SK-N-SH (cell line): Measurements from ENCODE around the gene C14orf93. TPM values are rescaled to one million over a fixed set of nuclear protein-coding genes. Genes with fewer than 3 reads are reported as not detected.

Experiments
- CTCF ChIA-PET: fragments of 300-600, 350-600 bp; formaldehyde crosslinking; extraction: SDS; loops from one replicate; lab custom pipeline; 2021; lab: Yijun Ruan, JAX
- POLR2A ChIA-PET: fragments of 350-600 bp; sonication (Branson Sonifier 250); formaldehyde crosslinking; extraction: SDS; loops from one replicate; lab custom pipeline; 2020; ENCODE audit warnings: antibody characterized with exemption, inconsistent platforms; lab: Yijun Ruan, JAX
- DNase-seq: peaks from one replicate; pipeline ENCODE4 v3.0.0; 2012
- H2AFZ ChIP-seq: fragments of 200-600 bp; sonication (generic); 2 replicates; pipeline ENCODE4 v1.8.1; 2016; ENCODE audit warnings: antibody characterized with exemption, mild to moderate bottlenecking, low read depth
- H3F3A ChIP-seq: fragments of 200-600 bp; sonication (generic); replicated peaks from 2 replicates; pipeline ENCODE3; 2016; ENCODE audit warnings: antibody characterized with exemption, mild to moderate bottlenecking; ENCODE audit not compliant: insufficient read depth
- H3K27ac ChIP-seq, 2 experiments: fragments of 200-500 bp in 1 of 2; fragments of 200-600 bp in 1 of 2; sonication (Bioruptor generic) in 1 of 2; sonication (generic), shearing (Covaris generic) in 1 of 2; 2 replicates each; pipeline versions ENCODE4 v1.5.1 to v1.6.1; 2014 to 2016; ENCODE audit warnings: low read depth in 2 of 2, inconsistent platforms in 1 of 2, low read length in 1 of 2, mild to moderate bottlenecking in 1 of 2, mixed read lengths in 1 of 2
- H3K27me3 ChIP-seq: fragments of 200-600 bp; sonication (generic), shearing (Covaris generic); 2 replicates; pipeline ENCODE4 v1.6.1; 2016; ENCODE audit warnings: mixed run types; ENCODE audit not compliant: insufficient read depth
- H3K36me3 ChIP-seq, 2 experiments: fragments of 200-500 bp in 1 of 2; fragments of 200-600 bp in 1 of 2; sonication (Bioruptor generic) in 1 of 2; sonication (generic) in 1 of 2; replicated peaks in 1 of 2; 2 replicates each; pipeline versions ENCODE3 to v1.5.1; 2014 to 2016; ENCODE audit warnings: low read length in 1 of 2, mild to moderate bottlenecking in 1 of 2; ENCODE audit not compliant: insufficient read depth in 2 of 2, control insufficient read depth in 1 of 2
- H3K4me1 ChIP-seq, 2 experiments: fragments of 200-500 bp in 1 of 2; fragments of 200-600 bp in 1 of 2; sonication (Bioruptor generic) in 1 of 2; sonication (generic), shearing (Covaris generic) in 1 of 2; 2 replicates each; pipeline versions ENCODE4 v1.5.1 to v1.6.1; 2014 to 2016; ENCODE audit warnings: low read depth in 1 of 2, low read length in 1 of 2, mixed run types in 1 of 2; ENCODE audit not compliant: insufficient read depth in 2 of 2, control insufficient read depth in 1 of 2
- H3K4me2 ChIP-seq: fragments of 200-600 bp; sonication (generic), shearing (Covaris generic); 2 replicates; pipeline ENCODE4 v1.6.1; 2017; ENCODE audit warnings: mixed run types
- H3K4me3 ChIP-seq, 2 experiments: fragments of 200-500 bp in 1 of 2; fragments of 200-600 bp in 1 of 2; sonication (Bioruptor generic) in 1 of 2; sonication (generic), shearing (Covaris generic) in 1 of 2; 2 replicates each; pipeline versions ENCODE4 v1.5.1 to v1.8.1; 2014 to 2016; ENCODE audit warnings: low read depth in 2 of 2, inconsistent platforms in 1 of 2, low read length in 1 of 2, mild to moderate bottlenecking in 1 of 2, mixed read lengths in 1 of 2, moderate library complexity in 1 of 2
- H3K79me2 ChIP-seq: fragments of 200-600 bp; sonication (generic); 2 replicates; pipeline ENCODE4 v1.8.1; 2017; ENCODE audit warnings: mild to moderate bottlenecking; ENCODE audit not compliant: insufficient read depth
- H3K9ac ChIP-seq: fragments of 200-600 bp; sonication (generic); 2 replicates; pipeline ENCODE4 v1.6.1; 2017; ENCODE audit warnings: mixed run types
- H3K9me2 ChIP-seq: fragments of 200-600 bp; sonication (generic); 2 replicates; pipeline ENCODE4 v1.6.1; 2017; ENCODE audit warnings: mixed run types
- H3K9me3 ChIP-seq: fragments of 200-600 bp; sonication (generic); 2 replicates; pipeline ENCODE4 v1.6.1; 2017; ENCODE audit warnings: mixed run types, mild to moderate bottlenecking, moderate library complexity
- H4K20me1 ChIP-seq: fragments of 200-600 bp; sonication (generic); 2 replicates; pipeline ENCODE4 v1.6.1; 2017; ENCODE audit warnings: mild to moderate bottlenecking, mixed run types; ENCODE audit not compliant: insufficient read depth
- EP300 ChIP-seq, 2 experiments: IDR thresholded peaks; 2 replicates each; pipeline versions ENCODE4 v1.4.0 to v1.6.1; 2012; ENCODE audit warnings: borderline replicate concordance in 1 of 2, low read depth in 1 of 2, low read length in 1 of 2
- GABPA ChIP-seq: IDR thresholded peaks from 2 replicates; pipeline ENCODE4 v1.4.0; 2012; ENCODE audit warnings: low read depth, mild to moderate bottlenecking
- GATA2 ChIP-seq: sonication (generic); formaldehyde crosslinking; IDR thresholded peaks from 2 replicates; pipeline ENCODE4 v1.5.0; 2020; ENCODE audit warnings: mild to moderate bottlenecking, missing genetic modification reagents
- JUND ChIP-seq: IDR thresholded peaks from 2 replicates; pipeline ENCODE4 v1.4.0; 2012
- NFIC ChIP-seq: IDR thresholded peaks from 2 replicates; pipeline ENCODE4 v1.4.0; 2012; ENCODE audit warnings: borderline replicate concordance
- POLR2AphosphoS5 ChIP-seq: IDR thresholded peaks from 2 replicates; pipeline ENCODE4 v1.6.1; 2012; ENCODE audit warnings: low read depth, low read length
- RFX5 ChIP-seq: IDR thresholded peaks from 2 replicates; pipeline ENCODE4 v1.6.1; 2012; ENCODE audit warnings: mild to moderate bottlenecking, improper control_type of control experiment, low read length
- SMC3 ChIP-seq: IDR thresholded peaks from 2 replicates; pipeline ENCODE4 v1.6.1; 2012; ENCODE audit warnings: low read depth, low read length, improper control_type of control experiment
- WGBS: methylation state at CpG from one replicate; pipeline ENCODE4 v1.1.6; 2017; ENCODE audit warnings: low lambda C conversion rate; 5-methylcytosine and 5-hydroxymethylcytosine counted together
- polyA plus RNA-seq, 3 experiments: library from polyadenylated mRNA; depleted of rRNA; stranded (reverse); fragments of >200 nt; gene quantifications; 2 replicates each; pipeline ENCODE4 v1.2.3, GENCODE V29; 2012

Gene C14orf93
- polyA plus RNA-seq, 1 of the 3 experiments (the other 2 are of a cell fraction): 9.1 TPM

DNA sequence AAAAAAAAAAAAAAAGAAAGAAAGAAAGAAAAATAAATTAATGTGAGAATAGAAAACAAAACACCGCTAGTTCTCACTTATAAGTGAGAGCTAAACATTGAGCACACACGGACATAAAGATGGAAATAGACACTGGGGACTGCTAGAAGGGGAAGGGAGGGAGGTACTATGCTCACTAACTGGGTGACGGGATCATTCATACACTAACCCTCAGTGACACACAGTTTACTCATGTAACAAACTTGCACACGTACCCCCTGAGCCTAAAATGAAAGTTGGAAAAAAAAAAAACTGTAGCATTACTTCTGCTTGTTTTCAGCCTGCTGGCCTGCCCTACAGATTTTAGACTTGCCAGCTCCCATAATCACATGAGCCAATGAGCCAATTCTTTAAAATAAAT is 70.3 kb downstream of the C14orf93 start:
- H3K36me3 ChIP-seq: no peaks in the 10 kb centered on the region
- ChIA-PET CTCF (interaction anchor here (0.8 to 2.4 kb wide), 2 partner anchors 10 to 383 kb away, joined by 3 to 15 read pairs; partner anchors contain the start of gene PRMT5), POLR2A (no interaction called here)
- no peaks in the 10 kb centered on the region for H3K27me3 ChIP-seq
- H3K9ac ChIP-seq: no peak overlapping the region
- WGBS: 88% methylated on average over 4 of the region's 4 CpGs
- DNase-seq: no peak
- H3K4me3 ChIP-seq: no peak overlapping the region
- no peaks in the 10 kb centered on the region for H4K20me1 ChIP-seq
- no peaks in the 10 kb centered on the region for H3K4me1 ChIP-seq
- no peaks in the 10 kb centered on the region for H3K79me2 ChIP-seq
- no peak overlapping the region for H3K4me2 ChIP-seq
- H2AFZ ChIP-seq: no peak overlapping the region
- H3K9me3 ChIP-seq: no peaks in the 10 kb centered on the region
- TF ChIP-seq SMC3 (no peak), GABPA (no peak), POLR2AphosphoS5 (no peak), EP300 (IDR thresholded peaks at IDR 0.05; ENCODE audit: borderline replicate concordance in 1 of 2, low read depth in 1 of 2, low read length in 1 of 2) (no peak), RFX5 (no peak), NFIC (no peak), JUND (no peak), GATA2 (CRISPR knock-in tag) (no peak)
- TF ChIP-seq, all 33 proteins: peak for 0
- Histone ChIP-seq H3K27ac (no peak overlapping the region), H3F3A (no peaks in the 10 kb centered on the region), H3K9me2 (no peaks in the 10 kb centered on the region)

Other genes with a start within 250 kb of the C14orf93 start
- 119 and 133 TPM in 2 replicates for gene OXA1L, start 243.5 kb downstream of the C14orf93 start, polyA plus RNA-seq (2012; rRNA removed)
- 0.19 and 0.30 TPM in 2 replicates for gene SLC7A7, start 194.7 kb downstream of the C14orf93 start, polyA plus RNA-seq (2012; rRNA removed)
- 80.8 and 116 TPM in 2 replicates for gene MRPL52, start 180.3 kb downstream of the C14orf93 start, polyA plus RNA-seq (2012; rRNA removed)
- 139 and 142 TPM in 2 replicates for gene MMP14, start 173.6 kb downstream of the C14orf93 start, polyA plus RNA-seq (2012; rRNA removed)
- 87.8 and 117 TPM in 2 replicates for gene LRP10, start 138.4 kb downstream of the C14orf93 start, polyA plus RNA-seq (2012; rRNA removed)
- gene REM2, start 126.9 kb downstream of the C14orf93 start, polyA plus RNA-seq (2012; rRNA removed): 0.26 and 0.36 TPM in 2 replicates
- 52.4 and 65.5 TPM in 2 replicates for gene RBM23, start 91.0 kb downstream of the C14orf93 start, polyA plus RNA-seq (2012; rRNA removed)
- 132 and 174 TPM in 2 replicates for gene PRMT5, start 80.8 kb downstream of the C14orf93 start, polyA plus RNA-seq (2012; rRNA removed)
- gene HAUS4, start 53.1 kb downstream of the C14orf93 start, polyA plus RNA-seq (2012; rRNA removed): 25.0 and 27.3 TPM in 2 replicates
- gene AJUBA, start 27.6 kb downstream of the C14orf93 start, polyA plus RNA-seq (2012; rRNA removed): 24.4 and 36.2 TPM in 2 replicates
- gene PSMB5, start 24.8 kb upstream of the C14orf93 start, polyA plus RNA-seq (2012; rRNA removed): 337 and 401 TPM in 2 replicates
- not detected in 2 replicates for gene PSMB11, start 32.1 kb upstream of the C14orf93 start, polyA plus RNA-seq (2012; rRNA removed)
- 30.8 and 36.7 TPM in 2 replicates for gene CDH24, start 47.4 kb upstream of the C14orf93 start, polyA plus RNA-seq (2012; rRNA removed)
- gene ACIN1, start 85.0 kb upstream of the C14orf93 start, polyA plus RNA-seq (2012; rRNA removed): 159 and 195 TPM in 2 replicates
- 55.2 and 73.3 TPM in 2 replicates for gene C14orf119, start 85.4 kb upstream of the C14orf93 start, polyA plus RNA-seq (2012; rRNA removed)
- gene CIROP, start 94.8 kb upstream of the C14orf93 start, polyA plus RNA-seq (2012; rRNA removed): not detected in 2 replicates
- gene CEBPE, start 109.1 kb upstream of the C14orf93 start, polyA plus RNA-seq (2012; rRNA removed): not detected in 2 replicates
- 0.96 and 1.4 TPM in 2 replicates for gene SLC7A8, start 173.5 kb upstream of the C14orf93 start, polyA plus RNA-seq (2012; rRNA removed)
- not detected in 2 replicates for gene RNF212B, start 227.8 kb upstream of the C14orf93 start, polyA plus RNA-seq (2012; rRNA removed)